NAMALWA (cell line): ENCODE measurements around the gene SLC2A14.
"Not testable (repeated sequence)": the region's sequence is repeated elsewhere in the genome, so short reads cannot be mapped to it uniquely, and the experiment has no call there.

Experiments
- DNase-seq: peaks from one replicate; pipeline ENCODE4 v3.0.0-alpha.2; 2015; ENCODE audit warnings: low spot score

The SLC2A14 gene

DNA sequence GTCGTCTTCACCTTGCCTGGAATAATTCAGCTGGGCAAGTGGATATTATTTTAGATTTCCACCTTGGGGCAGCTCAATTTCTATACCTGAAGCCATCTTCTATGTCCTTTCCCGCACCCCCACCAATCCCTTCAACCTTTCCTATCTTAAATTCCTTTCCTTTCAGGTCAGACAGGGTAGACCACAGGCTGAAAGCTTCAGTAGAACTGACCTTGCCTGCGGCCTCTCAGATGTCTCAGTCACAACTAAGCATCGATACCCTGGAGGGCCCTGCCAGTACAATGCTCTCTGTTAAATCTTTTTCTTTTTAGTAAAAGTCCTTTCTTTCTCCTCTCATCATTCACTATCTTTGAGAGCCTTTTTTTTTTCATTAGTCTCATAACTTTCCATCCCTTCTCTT, 38.9 kb downstream of the SLC2A14 start:
- no peak for DNase-seq

DNA sequence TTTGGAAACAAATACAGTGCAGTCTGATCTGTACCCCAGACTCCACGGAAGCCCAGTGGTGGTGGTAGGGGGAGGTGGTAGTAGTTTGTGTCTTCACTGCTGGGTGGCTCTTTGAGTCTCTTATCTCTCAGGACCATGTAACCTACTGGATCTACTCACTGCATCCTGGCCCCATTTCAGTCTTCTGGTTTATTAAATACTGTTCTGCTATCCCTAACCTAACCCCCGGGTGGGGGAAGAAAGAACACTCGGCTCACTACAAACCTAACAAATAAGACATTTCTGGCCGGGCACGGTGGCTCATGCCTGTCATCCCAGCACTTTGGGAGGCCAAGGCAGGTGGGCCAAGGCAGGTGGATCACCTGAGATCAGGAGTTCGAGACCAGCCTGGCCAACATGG, 39.5 kb downstream of the SLC2A14 start:
- not testable (repeated sequence) for DNase-seq

DNA sequence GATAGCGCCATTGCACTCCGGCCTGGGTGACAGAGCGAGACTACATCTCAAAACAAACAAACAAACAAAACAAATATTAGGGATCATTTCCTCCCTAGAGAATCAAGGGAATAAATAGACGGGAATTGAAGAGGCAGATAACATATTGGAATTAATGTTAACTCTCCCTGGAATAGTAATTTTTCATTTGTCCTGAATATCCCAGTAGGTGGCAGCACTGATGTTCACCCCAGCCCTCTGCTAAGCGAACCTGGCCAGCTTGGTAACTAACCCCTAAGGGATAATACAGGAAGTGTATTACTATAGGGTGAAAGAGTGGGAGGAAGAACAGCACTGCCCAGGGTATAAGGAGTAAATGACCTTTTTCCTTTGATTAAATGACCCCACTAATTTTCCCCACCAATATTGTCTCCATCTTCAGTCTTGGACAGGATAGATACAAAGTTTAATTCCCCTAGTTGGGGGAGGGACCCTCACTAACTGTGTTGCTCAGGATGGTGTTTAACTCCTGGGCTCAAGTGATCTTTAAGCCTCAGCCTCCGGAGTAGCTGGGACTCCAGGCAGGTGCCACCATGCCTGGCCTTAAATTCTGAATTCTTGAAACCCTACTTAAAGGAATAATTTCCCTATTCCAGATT, 40.5 kb downstream of the SLC2A14 start:
- DNase-seq = peak; percentile 80

DNA sequence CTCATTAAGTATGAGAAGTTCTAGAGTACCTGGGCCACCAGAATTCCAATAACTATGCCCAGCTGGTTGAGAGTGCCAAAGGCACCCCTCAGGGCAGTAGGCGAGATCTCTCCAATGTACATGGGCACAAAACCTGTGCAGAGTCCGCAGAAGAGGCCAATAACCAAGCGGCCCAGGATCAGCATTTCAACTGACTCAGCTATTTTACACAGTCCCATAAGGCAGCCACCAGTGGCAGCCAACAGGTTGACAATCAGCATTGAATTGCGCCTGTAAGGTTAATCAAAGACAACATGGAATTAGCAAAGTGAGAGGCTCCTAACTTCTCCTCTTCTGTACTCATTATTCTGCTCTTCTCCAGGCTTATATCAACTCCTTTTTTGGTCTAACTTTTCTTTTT, 43.0 kb downstream of the SLC2A14 start:
- not testable (repeated sequence) for DNase-seq

DNA sequence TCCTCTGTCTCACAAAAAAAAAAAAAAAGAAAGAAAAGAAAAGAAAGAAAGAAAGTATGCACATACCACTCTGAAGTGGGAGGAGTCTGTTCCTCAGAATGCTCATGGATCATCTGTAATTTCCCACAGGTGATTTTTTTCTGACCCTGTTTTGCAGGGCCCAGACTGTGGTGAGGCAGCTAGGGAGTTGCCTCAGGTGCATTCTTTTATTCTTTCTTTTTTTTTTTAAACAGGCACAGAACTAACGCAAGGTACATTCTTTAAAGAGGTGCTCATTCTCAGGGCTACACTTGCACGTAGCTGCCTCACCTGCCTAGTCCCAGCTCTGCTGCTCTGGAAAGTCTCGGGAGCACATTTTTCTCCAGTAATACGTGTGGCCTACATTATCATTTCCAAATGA, 47.0 kb downstream of the SLC2A14 start:
- DNase-seq = not testable (repeated sequence)

DNA sequence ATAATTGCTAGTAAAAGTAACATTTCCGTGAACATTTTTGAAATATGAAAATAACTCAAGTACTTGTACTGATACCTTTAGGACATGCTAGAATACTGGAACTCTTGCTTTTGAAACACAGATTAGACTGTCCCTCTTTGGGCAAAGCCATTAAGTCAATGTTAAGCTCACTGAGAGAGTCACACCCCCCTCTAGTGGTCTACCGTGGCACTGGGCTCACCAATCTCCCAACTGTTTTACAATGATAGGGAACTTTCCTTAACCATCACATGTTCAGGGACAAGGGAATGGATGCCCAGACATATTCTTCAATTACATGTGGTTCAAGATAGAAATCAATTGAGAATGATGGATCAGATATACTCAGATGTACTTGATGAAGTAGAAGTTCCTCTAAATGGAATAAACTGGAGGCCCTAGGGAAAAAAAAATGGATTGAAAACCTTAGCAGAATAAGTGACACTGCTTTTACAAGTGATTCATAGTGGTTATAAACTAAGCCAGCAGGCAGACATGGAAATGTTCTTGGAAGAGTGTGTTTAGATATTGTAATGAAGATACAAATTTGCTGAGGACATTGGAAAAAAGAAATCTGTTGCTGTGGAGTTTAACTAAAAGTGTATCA, 65.7 kb downstream of the SLC2A14 start:
- DNase-seq = peak; percentile 79

DNA sequence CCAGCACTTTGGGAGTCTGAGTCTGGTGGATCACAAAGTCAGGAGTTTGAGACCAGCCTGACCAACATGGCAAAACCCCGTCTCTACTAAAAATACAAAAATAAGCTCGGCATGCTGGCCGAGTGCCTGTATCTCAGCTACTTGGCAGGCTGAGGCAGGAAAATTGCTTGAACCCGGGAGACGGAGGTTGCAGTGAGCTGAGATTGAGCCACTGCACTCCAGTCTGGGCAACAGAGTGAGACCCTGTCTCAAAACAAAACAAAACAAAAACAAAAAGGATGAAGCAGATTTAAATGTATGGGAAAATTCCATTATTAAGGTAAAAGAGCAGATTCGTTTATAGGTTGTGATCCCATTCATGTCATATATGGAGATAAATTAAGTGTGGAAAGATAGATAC, 66.4 kb downstream of the SLC2A14 start:
- not testable (repeated sequence) for DNase-seq

DNA sequence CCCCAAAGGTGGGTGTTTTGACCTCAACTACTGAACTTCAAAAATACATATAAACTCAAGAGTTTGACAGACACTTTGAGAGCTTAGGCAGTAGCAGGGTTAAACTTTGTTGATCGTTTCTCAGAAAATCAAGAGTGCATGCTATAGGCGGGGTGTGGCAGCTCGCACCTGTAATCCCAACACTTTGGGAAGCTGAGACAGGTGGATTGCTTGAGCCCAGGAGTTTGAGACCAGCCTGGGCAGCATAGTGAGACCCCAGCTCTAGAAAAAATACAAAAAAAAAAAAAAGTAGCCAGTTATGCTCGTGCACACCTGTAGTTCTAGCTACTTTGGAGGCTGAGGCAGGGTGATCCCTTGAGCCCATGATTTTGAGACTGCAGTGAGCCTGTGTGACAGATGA, 71.3 kb downstream of the SLC2A14 start:
- DNase-seq = no peak

DNA sequence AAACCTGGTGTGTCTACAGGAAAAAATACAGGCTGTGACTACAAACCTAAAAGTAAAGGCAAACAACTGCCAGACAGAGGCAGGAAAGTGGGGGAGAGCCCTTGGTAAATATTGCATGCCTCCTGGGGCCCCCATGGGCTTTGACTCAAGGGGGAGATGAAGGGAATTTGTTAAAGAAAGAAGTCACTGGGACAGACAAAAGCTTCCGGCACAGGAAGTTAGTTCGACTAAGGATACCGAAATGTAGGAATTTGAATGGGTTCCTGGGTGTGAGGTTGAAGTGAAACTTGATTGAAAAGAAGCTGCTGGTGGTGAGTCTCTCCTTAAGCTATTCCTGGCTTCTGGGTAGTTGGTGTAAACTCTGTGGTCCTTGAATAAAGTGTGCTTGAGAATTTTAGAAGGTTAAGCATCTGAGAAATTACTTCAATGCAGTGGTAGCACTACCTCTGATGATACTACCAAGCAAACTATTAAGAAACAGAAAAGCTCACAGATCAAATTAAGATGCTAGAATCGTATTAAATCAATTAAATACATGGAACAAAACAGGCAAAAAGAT, 73.9 kb downstream of the SLC2A14 start:
- DNase-seq = not testable (repeated sequence)

DNA sequence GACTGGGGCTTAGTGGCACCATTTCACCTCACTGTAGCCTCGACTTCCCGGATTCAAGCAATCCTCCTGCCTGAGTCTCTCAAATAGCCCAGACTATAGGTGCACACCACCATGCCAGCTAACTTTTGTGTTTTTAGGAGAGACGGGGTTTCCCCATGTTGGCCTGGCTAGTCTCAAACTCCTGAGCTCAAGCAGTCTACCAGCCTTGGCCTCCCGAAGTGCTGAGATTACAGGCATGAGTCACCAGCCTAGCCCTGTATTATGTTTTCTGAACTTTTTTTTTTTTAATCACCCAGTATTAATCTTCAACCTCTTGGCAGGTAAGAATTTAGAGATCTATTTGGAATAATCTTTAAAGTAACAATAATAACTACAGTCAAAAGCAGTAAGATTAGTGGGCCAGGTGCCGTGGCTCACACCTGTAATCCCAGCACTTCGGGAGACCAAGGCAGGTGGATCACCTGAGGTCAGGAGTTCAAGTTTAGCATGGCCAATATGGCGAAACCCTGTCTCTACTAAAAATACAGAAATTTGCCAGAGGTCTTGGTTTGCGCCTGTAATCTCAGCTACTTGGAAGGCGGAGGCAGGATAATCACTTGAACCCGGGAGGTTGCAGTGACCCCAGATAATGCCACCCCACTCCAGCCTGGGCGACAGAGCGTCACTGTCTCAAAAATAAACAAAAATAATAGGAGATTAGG, 74.9 kb downstream of the SLC2A14 start:
- no peak for DNase-seq

DNA sequence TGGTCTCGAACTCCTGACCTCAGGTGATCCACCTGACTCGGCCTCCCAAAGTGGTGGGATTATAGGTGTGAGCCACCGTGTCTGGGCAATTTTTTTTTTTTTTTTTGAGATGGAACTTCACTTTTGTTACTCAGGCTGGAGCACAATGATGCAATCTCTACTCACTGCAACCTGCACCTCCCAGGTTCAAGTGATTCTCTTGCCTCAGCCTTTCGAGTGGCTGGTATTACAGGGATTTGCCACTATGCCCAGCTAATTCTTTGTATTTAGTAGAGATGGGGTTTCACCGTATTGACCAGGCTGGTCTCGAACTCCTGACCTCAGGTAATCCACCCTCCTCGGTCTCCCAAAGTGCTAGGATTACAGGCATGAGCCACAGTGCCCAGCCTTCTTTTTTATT, 75.4 kb downstream of the SLC2A14 start:
- not testable (repeated sequence) for DNase-seq

DNA sequence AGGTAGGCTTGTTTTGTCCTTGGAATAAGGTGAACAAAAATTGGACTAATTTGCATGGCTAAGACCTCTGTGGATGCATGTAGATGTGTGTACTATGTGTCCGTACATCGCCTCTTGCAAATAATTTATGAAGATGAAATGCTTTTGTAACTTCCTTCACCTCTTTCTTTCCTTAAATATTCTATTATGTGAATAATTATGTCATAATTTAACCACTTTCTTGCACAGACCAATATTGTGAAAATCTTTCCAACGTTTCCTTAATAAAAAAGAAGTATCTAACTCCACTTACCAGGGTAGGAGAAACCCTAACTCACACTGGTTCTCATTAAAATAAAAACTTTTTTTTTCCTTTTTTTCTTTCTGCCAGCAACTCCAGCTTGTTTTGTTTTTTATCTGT, 79.5 kb downstream of the SLC2A14 start:
- DNase-seq = no peak

DNA sequence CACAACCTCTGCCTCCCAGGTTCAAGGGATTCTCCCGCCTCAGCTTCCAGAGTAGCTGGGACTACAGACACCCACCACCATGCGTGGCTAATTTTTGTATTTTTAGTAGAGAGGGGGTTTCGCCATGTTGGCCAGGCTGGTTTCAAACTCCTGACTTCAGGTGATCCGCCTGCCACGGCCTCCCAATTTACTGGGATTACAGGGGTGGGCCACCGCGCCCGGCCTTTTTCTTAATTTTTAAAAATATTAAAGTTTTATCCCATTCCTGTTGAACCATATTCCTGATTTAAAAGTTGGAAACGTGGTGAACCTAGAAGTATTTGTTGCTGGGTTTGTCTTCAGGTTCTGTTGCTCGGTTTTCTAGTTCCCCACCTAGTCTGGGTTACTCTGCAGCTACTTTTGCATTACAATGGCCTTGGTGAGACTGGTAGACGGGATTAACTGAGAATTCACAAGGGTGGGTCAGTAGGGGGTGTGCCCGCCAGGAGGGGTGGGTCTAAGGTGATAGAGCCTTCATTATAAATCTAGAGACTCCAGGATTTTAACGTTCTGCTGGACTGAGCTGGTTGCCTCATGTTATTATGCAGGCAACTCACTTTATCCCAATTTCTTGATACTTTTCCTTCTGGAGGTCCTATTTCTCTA, 83.7 kb downstream of the SLC2A14 start, which contains the start of gene NANOG:
TSS of gene NANOG (plus strand) at position 519 of the 645 bp plus-strand sequence. CDS start 213 bp downstream, outside the sequence.
- DNase-seq = not testable (repeated sequence)

DNA sequence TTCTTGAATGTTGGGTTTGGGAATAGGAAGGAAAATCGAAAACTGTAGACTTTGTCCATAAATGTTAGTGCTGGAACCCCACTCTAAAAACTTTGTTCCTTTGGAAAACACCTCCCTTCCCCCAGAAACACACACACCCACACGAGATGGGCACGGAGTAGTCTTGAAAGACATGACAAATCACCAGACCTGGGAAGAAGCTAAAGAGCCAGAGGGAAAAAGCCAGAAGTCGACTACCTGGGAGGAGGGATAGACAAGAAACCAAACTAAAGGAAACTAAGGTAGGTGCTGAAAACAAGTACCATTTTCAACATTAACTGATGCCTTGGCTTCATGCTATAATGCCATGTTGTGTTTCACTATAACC, 84.4 kb downstream of the SLC2A14 start:
- DNase-seq = no peak

DNA sequence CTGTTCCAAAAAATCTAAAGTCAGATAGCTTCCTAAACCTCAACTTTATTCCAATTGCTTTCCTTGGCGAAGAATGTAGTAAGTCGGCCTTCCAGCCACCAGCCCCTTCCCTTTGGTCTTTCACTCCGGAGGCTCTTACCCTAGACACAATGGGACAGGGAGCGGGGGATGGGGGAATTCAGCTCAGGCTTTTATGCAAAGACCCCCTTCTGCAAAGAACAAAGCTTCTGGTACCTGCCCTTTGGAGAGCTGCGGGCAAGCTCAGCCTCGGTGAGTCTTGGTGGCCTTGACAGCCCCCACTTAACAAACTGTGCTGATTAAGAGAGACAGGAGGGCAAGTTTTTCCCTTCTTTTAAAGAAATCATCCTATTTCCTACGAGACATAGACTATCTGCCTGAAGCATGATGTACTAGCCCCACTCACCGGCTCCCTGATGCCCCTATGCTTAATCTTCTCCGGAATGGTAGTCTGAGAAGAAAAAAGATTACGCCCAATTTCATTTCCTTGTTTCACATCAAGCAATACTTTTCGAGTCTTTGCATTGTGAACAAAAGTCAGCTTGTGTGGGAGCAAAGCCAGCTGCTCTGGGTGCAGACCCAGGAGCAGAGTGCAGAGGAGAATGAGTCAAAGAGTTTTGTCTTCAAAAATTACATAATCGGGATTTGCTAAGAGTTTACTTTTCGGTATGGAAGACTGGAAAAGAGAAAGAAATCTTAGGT, 85.0 kb downstream of the SLC2A14 start:
- no peak for DNase-seq

DNA sequence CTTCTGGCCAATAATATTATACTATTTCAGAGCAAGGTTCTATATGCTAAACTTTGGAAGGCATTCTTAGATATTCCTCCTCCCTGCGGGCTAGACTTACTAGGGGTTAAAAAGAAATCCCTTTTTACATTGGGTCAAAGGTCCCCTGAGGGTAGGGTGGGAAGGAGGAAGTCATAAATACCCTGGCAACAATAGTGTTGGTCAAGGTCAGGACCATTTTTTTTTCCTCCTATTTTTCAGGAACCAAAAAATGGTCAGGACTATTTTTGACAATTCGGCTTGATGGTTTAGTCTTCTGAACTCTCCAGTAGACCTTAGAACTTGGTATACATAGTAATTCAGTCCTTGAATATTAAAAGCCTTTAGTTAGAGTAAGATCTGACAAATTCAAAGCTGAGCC, 88.0 kb downstream of the SLC2A14 start:
- DNase-seq = no peak

DNA sequence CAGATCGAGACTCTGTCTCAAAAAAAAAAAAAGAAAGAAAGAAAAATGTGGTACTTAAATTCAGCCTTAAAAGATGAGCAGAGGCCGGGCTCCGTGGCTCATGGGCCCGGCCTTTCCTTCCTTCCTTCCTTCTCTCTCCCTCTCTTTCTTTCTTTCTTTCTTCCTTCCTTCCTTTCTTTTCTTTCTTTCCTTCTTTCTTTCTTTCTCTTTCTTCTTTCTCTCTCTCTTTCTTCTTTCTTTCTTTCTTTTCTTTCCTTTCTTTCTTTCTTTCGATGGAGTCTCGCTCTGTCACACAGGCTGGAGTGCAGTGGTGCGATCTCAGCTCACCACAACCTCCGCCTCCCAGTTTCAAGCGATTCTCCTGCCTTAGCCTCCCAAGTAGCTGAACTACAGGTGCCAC, 89.3 kb downstream of the SLC2A14 start:
- DNase-seq = not testable (repeated sequence)

DNA sequence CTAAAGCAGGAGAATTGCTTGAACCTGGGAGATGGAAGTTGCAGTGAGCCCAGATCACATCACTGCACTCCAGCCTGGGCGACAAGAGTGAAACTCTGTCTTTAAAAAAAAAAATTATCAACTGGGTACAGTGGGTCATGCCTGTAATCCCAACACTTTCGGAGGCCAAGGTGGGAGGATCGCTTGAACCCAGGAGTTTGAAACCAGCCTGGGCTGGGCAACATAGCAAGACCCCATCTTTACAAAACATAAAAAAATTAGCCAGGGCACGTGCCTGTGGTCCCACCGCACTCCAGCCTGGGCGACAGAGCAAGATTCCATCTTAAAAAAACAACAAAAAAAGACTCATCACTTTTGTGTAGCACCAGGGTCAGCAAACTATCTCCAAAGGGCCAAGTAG, 90.7 kb downstream of the SLC2A14 start:
- DNase-seq = no peak

DNA sequence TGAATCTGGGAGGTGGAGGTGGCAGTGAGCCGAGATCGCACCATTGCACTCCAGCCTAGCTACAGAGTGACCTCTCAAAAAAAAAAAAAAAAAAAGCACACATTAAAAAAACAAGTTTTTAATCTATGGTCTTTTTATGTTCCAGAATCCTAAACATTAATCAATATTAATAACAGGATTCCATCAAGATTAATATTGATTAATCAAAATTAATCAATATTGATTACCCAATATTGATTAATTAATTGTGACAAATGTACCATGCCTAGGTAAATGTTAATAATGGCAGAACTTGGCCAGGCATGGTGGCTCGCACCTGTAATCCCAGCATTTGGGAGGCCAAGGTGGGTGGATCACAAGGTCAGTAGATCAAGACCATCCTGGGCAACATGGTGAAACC, 91.4 kb downstream of the SLC2A14 start:
- DNase-seq = no peak

DNA sequence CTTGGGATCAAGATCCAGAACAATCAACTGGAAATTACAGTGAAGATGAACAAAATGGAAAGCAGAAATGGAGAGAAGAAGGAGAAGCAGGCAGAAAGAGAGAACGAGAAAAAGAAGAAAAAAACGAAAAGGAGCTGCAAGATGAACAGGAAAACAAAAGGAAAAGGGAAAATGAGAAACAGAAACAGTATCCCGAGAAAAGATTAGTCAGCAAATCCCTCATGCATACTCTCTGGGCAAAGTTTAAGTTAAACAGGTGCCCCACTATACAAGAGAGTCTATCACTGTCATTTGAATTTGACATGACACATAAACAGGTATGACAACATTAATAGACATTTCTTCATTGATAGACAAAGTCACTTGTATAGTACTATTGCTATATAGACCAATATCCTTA, 102.7 kb downstream of the SLC2A14 start:
- no peak for DNase-seq
